ENCODE data around the gene DCHS1. TPM values are rescaled to one million over a fixed set of nuclear protein-coding genes. Genes with fewer than 3 reads are reported as not detected.

DCHS1 gene
- total RNA-seq, 1 donor from 2014 or later: 15.5 TPM

DNA sequence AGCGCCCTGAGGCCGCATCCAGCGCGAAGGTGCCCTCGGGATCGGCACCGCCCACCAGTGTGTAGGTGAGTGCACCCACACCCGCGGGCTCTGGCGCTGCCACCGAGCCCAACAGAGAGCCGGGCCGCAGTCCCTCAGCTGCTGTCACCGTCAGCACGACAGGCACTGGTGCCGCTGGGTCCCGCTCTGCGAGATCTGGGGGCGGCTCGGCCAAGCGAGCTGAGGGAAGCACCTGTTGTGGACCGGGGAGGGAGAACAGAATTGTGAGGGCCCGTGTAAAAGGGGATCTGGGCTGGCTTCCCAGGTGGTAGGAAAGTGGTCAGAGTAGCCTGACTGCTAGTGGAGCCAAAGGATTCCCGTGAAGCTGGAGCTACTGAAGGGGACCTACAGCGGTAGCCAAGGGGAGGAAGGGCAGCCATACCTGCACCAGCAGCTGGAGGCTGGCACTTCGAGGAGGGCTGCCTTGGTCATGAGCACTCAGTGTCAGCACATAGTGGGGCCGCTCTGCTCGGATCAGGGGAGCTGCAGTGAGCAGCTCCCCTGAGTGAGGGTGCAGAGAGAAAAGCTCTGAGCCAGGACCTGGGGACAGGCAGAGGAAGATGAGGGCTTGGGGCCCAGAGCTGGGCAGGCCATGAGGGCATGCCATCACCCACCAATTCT is 24.8 kb downstream of the DCHS1 start:
- DNase-seq (ENCODE audit: low read depth): no peak
- Histone ChIP-seq H3K36me3 (ENCODE audit: control insufficient read depth, insufficient read depth, low read length) (no peaks in the 10 kb centered on the region), H3K4me3 (ENCODE audit: low read depth, low read length) (peak overlapping the region; percentile 14), H3K27me3 (ENCODE audit: control insufficient read depth, insufficient read depth, low read length) (peaks cover 27% of the 10 kb centered on the region)
- TF ChIP-seq, protein P1, sequence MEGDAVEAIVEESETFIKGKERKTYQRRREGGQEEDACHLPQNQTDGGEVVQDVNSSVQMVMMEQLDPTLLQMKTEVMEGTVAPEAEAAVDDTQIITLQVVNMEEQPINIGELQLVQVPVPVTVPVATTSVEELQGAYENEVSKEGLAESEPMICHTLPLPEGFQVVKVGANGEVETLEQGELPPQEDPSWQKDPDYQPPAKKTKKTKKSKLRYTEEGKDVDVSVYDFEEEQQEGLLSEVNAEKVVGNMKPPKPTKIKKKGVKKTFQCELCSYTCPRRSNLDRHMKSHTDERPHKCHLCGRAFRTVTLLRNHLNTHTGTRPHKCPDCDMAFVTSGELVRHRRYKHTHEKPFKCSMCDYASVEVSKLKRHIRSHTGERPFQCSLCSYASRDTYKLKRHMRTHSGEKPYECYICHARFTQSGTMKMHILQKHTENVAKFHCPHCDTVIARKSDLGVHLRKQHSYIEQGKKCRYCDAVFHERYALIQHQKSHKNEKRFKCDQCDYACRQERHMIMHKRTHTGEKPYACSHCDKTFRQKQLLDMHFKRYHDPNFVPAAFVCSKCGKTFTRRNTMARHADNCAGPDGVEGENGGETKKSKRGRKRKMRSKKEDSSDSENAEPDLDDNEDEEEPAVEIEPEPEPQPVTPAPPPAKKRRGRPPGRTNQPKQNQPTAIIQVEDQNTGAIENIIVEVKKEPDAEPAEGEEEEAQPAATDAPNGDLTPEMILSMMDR (IDR thresholded peaks at IDR 0.05; ENCODE audit: insufficient read depth, low read length, poor library complexity, severe bottlenecking): no peak

DNA sequence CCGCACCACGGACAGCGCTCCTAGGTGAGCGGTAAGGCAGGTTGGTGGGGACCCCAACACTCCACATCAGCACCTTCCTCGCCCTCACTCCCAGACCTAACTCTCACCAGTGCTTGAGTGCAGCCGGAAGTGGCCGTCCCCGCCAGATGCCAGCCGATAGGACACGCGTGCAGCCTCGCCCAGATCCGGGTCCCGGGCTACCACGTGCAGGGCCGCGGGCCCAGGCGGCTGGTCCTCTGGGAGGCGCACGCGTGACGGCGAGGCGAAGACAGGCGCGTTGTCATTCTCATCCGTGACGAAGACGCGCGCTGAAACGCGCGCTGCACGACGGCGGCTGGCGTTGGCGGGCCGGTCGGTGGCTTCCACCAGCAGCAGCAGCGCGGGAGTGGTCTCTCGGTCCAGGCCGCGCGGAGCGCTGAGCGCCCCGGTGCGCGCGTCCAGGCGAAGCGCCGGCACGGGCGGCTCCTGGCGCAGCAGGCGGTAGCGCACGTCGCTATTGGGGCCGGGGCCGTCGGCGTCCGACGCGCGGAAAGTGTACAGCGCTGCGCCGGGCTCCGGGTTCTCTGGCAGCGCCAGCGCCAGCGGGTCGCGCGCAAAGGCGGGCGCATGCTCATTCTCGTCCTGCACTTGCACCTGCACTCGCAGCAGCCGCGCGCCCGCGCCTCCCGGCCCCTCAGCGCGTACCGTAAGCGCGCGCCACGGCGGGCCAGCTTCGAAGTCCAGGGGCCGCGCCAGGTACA is 25.5 kb downstream of the DCHS1 start:
- peaks cover 27% of the 10 kb centered on the region for H3K27me3 ChIP-seq (ENCODE audit: control insufficient read depth, insufficient read depth, low read length)
- no peak for DNase-seq (ENCODE audit: low read depth)
- H3K4me3 ChIP-seq (ENCODE audit: low read depth, low read length): peak overlapping the region; percentile 14
- TF ChIP-seq, protein P1 (IDR thresholded peaks at IDR 0.05; ENCODE audit: insufficient read depth, low read length, poor library complexity, severe bottlenecking): no peak
- H3K36me3 ChIP-seq (ENCODE audit: control insufficient read depth, insufficient read depth, low read length): no peaks in the 10 kb centered on the region

- Histone ChIP-seq H3K4me3 (ENCODE audit: low read depth, low read length) (no peak overlapping the region), H3K27me3 (ENCODE audit: control insufficient read depth, insufficient read depth, low read length) (peaks cover 27% of the 10 kb centered on the region), H3K36me3 (ENCODE audit: control insufficient read depth, insufficient read depth, low read length) (no peaks in the 10 kb centered on the region)
- DNase-seq (ENCODE audit: low read depth): no peak
- TF ChIP-seq, protein P1 (IDR thresholded peaks at IDR 0.05; ENCODE audit: insufficient read depth, low read length, poor library complexity, severe bottlenecking): no peak
These were observed 26.1 kb downstream of the DCHS1 start for GRCh38 chr11:6629573-6629891.

DNA sequence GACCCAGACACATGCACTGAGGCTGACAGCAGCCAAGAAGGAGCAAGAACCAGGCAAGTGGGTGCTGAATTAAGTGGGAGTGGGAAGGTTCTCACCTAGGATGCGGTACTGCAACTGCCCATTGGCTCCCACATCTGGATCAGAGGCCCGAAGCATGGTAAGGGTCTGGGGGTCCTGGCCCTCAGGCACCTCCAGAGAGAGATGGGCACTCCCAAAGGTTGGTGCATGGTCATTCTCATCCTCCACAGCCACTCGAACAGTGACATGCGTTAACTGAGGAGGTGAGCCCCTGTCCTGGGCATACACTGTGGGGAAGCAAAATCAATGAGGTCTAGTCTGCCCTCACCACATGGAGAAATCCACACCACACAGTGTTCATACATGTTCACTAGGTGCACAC is 27.1 kb downstream of the DCHS1 start:
- TF ChIP-seq, protein P1 (IDR thresholded peaks at IDR 0.05; ENCODE audit: insufficient read depth, low read length, poor library complexity, severe bottlenecking): no peak
- Histone ChIP-seq H3K36me3 (ENCODE audit: control insufficient read depth, insufficient read depth, low read length) (no peaks in the 10 kb centered on the region), H3K27me3 (ENCODE audit: control insufficient read depth, insufficient read depth, low read length) (peaks cover 27% of the 10 kb centered on the region), H3K4me3 (ENCODE audit: low read depth, low read length) (no peak overlapping the region)
- DNase-seq (ENCODE audit: low read depth): no peak

DNA sequence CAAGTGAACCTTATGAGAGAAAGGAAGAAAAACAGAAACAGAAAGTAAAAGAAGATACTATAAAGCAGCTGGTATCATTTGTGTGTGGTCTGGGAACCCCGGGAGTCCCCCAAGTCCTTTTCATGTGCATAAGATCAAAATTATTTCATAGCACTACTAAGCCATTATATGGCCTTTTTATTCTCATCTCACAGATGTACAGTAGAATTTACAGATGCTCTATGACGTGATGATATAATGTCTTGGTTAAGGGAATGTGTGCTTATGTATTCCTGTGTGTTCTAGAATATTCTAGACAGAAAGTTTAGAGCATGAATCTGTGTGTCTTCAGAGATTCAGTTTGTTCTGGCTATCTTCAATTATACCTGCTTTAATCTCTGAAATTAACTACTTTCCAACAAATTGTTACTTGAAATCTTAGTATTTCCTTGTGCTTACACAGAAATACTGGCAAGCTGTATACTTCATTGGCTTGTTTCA is 27.8 kb downstream of the DCHS1 start:
- no peak overlapping the region for H3K4me3 ChIP-seq (ENCODE audit: low read depth, low read length)
- DNase-seq (ENCODE audit: low read depth): no peak
- no peaks in the 10 kb centered on the region for H3K36me3 ChIP-seq (ENCODE audit: control insufficient read depth, insufficient read depth, low read length)
- TF ChIP-seq, protein P1 (IDR thresholded peaks at IDR 0.05; ENCODE audit: insufficient read depth, low read length, poor library complexity, severe bottlenecking): no peak
- H3K27me3 ChIP-seq (ENCODE audit: control insufficient read depth, insufficient read depth, low read length): peaks cover 27% of the 10 kb centered on the region

Data from kidney epithelial cell (primary cell).